Vagina (tissue), 2 donors: ENCODE data around the gene ACY1. TPM values are rescaled to one million over a fixed set of nuclear protein-coding genes. Genes with fewer than 3 reads are reported as not detected.
A peak's percentile ranks its signal among the peaks of the same experiment; 100 is the strongest.

Experiments used
- DNase-seq, 2 donors: peaks; one replicate each; pipeline ENCODE4 v3.0.0-alpha.2; 2017; ENCODE audit errors: extremely low spot score in 2 of 2
- H3K27ac ChIP-seq: fragments of 200-600 bp; sonication (generic); one replicate; pipeline ENCODE4 v1.5.1; 2019
- H3K27me3 ChIP-seq: fragments of 200-600 bp; sonication (generic); one replicate; pipeline ENCODE4 v1.5.1; 2019
- H3K36me3 ChIP-seq, 2 donors: fragments of 200-600 bp; sonication (generic); one replicate each; pipeline ENCODE4 v1.5.1; 2017 to 2019
- H3K4me1 ChIP-seq: fragments of 200-600 bp; sonication (generic); one replicate; pipeline ENCODE4 v1.5.1; 2019
- H3K4me3 ChIP-seq, 2 donors: fragments of 200-600 bp; sonication (generic); 1 replicate in 1 of 2; 2 replicates in 1 of 2; pipeline ENCODE4 v1.5.1; 2016 to 2019
- H3K9me3 ChIP-seq: fragments of 200-600 bp; sonication (generic); one replicate; pipeline ENCODE4 v1.5.1; 2019
- CTCF ChIP-seq, 3 experiments: fragments of 450-650 bp in 2 of 3; fragments of 200-600 bp in 1 of 3; sonication (generic) in 1 of 3; IDR thresholded peaks; one replicate each; pipeline ENCODE4 v1.5.1; 2017 to 2019; ENCODE audit warnings: antibody characterized with exemption in 3 of 3, mild to moderate bottlenecking in 2 of 3, moderate library complexity in 2 of 3
- POLR2A ChIP-seq, 2 donors: fragments of 450-650 bp; IDR thresholded peaks; one replicate each; pipeline ENCODE4 v1.6.1; 2017; ENCODE audit warnings: antibody characterized with exemption in 2 of 2, mild to moderate bottlenecking in 2 of 2, moderate library complexity in 2 of 2
- POLR2AphosphoS5 ChIP-seq, 2 donors: sonication (generic); formaldehyde crosslinking; IDR thresholded peaks; one replicate each; pipeline ENCODE4 v1.9.0; 2017; ENCODE audit warnings: antibody characterized with exemption in 2 of 2, mild to moderate bottlenecking in 2 of 2, low read depth in 1 of 2; ENCODE audit not compliant: insufficient read depth in 1 of 2
- intact Hi-C: fragments of 100-400 bp; cut with DNase I; formaldehyde crosslinking; loops from one replicate; pipeline ENCODE4 v1.15.1; 2023
- total RNA-seq: library from RNA; depleted of rRNA; stranded (reverse); fragments of >200 nt; gene quantifications from one replicate; pipeline ENCODE4 v1.2.3, GENCODE V29; 2016

The ACY1 gene
- total RNA-seq, 1 donor from 2014 or later, result 29.7 TPM

- peaks cover 15% of the 10 kb centered on the region for H3K4me1 ChIP-seq
- intact Hi-C loops, result no loop called here
- no peaks in the 10 kb centered on the region for H3K27me3 ChIP-seq
- no peak overlapping the region for H3K4me3 ChIP-seq
- no peak overlapping the region for H3K27ac ChIP-seq
- TF ChIP-seq POLR2A (IDR thresholded peaks at IDR 0.05), result no peak
- no peak for TF ChIP-seq CTCF (IDR thresholded peaks at IDR 0.05)
- TF ChIP-seq POLR2AphosphoS5 (IDR thresholded peaks at IDR 0.05; ENCODE audit: insufficient read depth in 1 of 2, low read depth in 1 of 2), result no peak
- DNase-seq, result no peak
- no peaks in the 10 kb centered on the region for H3K9me3 ChIP-seq
- H3K36me3 ChIP-seq, result peaks cover 0 to 7% of the 10 kb centered on the region in 2 donors
These were observed 29.2 kb upstream of the ACY1 start for GRCh38 chr3:51954105-51954504.

- H3K9me3 ChIP-seq, result no peaks in the 10 kb centered on the region
- intact Hi-C loops, result no loop called here
- TF ChIP-seq POLR2AphosphoS5 (IDR thresholded peaks at IDR 0.05; ENCODE audit: insufficient read depth in 1 of 2, low read depth in 1 of 2) (no peak), POLR2A (IDR thresholded peaks at IDR 0.05) (no peak), CTCF (IDR thresholded peaks at IDR 0.05) (no peak)
- H3K27ac ChIP-seq, result no peak overlapping the region
- H3K4me3 ChIP-seq, result no peak overlapping the region
- no peak for DNase-seq
- H3K4me1 ChIP-seq, result peaks cover 15% of the 10 kb centered on the region
- H3K36me3 ChIP-seq, result peaks cover 0 to 7% of the 10 kb centered on the region in 2 donors
- H3K27me3 ChIP-seq, result no peaks in the 10 kb centered on the region
These were observed 28.6 kb upstream of the ACY1 start for GRCh38 chr3:51954713-51955112.

GRCh38 chr3:51955175-51955892, 28.0 kb upstream of the ACY1 start, which contains the start of gene GPR62:
TSS of gene GPR62 (plus strand) at chr3:51955381. CDS start at chr3:51955653, 272 bp downstream.
- DNase-seq, result no peak

GRCh38 chr3:51955893-51956770, 27.2 kb upstream of the ACY1 start:
- DNase-seq, result no peak
- Histone ChIP-seq H3K27ac (peak overlapping the region; percentile 30), H3K36me3 (peaks cover 0 to 7% of the 10 kb centered on the region in 2 donors), H3K4me1 (peaks cover 15% of the 10 kb centered on the region), H3K27me3 (no peaks in the 10 kb centered on the region), H3K9me3 (no peaks in the 10 kb centered on the region), H3K4me3 (peak overlapping the region; percentile 39 to 66)
- intact Hi-C loops, result no loop called here
- TF ChIP-seq POLR2A (IDR thresholded peaks at IDR 0.05) (no peak), CTCF (IDR thresholded peaks at IDR 0.05) (no peak), POLR2AphosphoS5 (IDR thresholded peaks at IDR 0.05; ENCODE audit: insufficient read depth in 1 of 2, low read depth in 1 of 2) (peak in 1 of 2 donors; percentile 45)

More at GRCh38 chr3:51955175-51955892, 28.0 kb upstream of the ACY1 start, which contains the start of gene GPR62:
- H3K27ac ChIP-seq, result peak within 1 kb of the TSS; percentile 30
- no peaks in the 10 kb centered on the region for H3K9me3 ChIP-seq
- TF ChIP-seq POLR2A (IDR thresholded peaks at IDR 0.05), result no peak
- no peak for TF ChIP-seq CTCF (IDR thresholded peaks at IDR 0.05)
- TF ChIP-seq POLR2AphosphoS5 (IDR thresholded peaks at IDR 0.05; ENCODE audit: insufficient read depth in 1 of 2, low read depth in 1 of 2), result no peak
- H3K4me3 ChIP-seq, result peak within 1 kb of the TSS; percentile 39 to 66
- H3K4me1 ChIP-seq, result peaks cover 15% of the 10 kb centered on the region
- peaks cover 0 to 7% of the 10 kb centered on the region in 2 donors for H3K36me3 ChIP-seq
- H3K27me3 ChIP-seq, result no peaks in the 10 kb centered on the region
- intact Hi-C loops, result no loop called here
